Panc1 (cell line): Measurements from ENCODE around the gene BEX3. TPM values are rescaled to one million over a fixed set of nuclear protein-coding genes. Genes with fewer than 3 reads are reported as not detected.

ENCODE experiments used
- ATAC-seq: fragments of 200-7000 bp; cut with Tn5 transposase; 2 replicates; pipeline ENCODE4 v1.9.1; 2020; ENCODE audit warnings: mild to moderate bottlenecking, moderate library complexity
- BruUV-seq: library from RNA; stranded (reverse); fragments of 400-500 nt; replicated peaks from 2 replicates; lab custom pipeline; 2021; lab: Mats Ljungman, UMichigan
- CTCF ChIA-PET: fragments of 300-600 bp; sonication (Branson Sonifier 250); formaldehyde crosslinking; loops from one replicate; lab custom pipeline; 2022; ENCODE audit warnings: antibody characterized with exemption; lab: Charles Lee
- POLR2A ChIA-PET: fragments of 300-600 bp; sonication (Branson Sonifier 250); formaldehyde crosslinking; loops from one replicate; lab custom pipeline; 2022; ENCODE audit warnings: antibody characterized with exemption; lab: Charles Lee
- DNase-seq: peaks from one replicate; pipeline ENCODE4 v3.0.0-alpha.2; 2010; ENCODE audit warnings: low read depth, low spot score
- H3K27ac ChIP-seq: 2 replicates; pipeline ENCODE4 v1.5.1; 2011; ENCODE audit warnings: mild to moderate bottlenecking, low read length, inconsistent platforms
- H3K27me3 ChIP-seq: fragments of 200-500 bp; sonication (Bioruptor generic); 2 replicates; pipeline ENCODE4 v1.6.0; 2014; ENCODE audit warnings: low read length, inconsistent platforms; ENCODE audit not compliant: control insufficient read depth, insufficient read depth
- H3K36me3 ChIP-seq: fragments of 200-500 bp; sonication (Bioruptor generic); 2 replicates; pipeline ENCODE4 v1.5.1; 2014; ENCODE audit warnings: inconsistent platforms, mild to moderate bottlenecking, low read length, moderate library complexity; ENCODE audit not compliant: control insufficient read depth, insufficient read depth
- H3K4me1 ChIP-seq: 2 replicates; pipeline ENCODE4 v1.5.1; 2011; ENCODE audit warnings: inconsistent platforms, mild to moderate bottlenecking, low read length, moderate library complexity; ENCODE audit not compliant: control insufficient read depth, insufficient read depth
- H3K4me3 ChIP-seq, 2 experiments: 2 replicates each; pipeline ENCODE4 v1.5.1; 2011 to 2012; ENCODE audit warnings: low read depth in 2 of 2, low read length in 2 of 2, mild to moderate bottlenecking in 2 of 2, inconsistent platforms in 1 of 2, moderate library complexity in 1 of 2
- H3K9me3 ChIP-seq: fragments of 200-500 bp; sonication (Bioruptor generic); 2 replicates; pipeline ENCODE4 v1.5.1; 2014; ENCODE audit warnings: low read depth, mild to moderate bottlenecking, inconsistent platforms, low read length, moderate library complexity; ENCODE audit not compliant: control insufficient read depth, insufficient read depth
- CTCF ChIP-seq: fragments of 450-650 bp; IDR thresholded peaks from 2 replicates; pipeline ENCODE4 v1.5.1; 2017; ENCODE audit warnings: mild to moderate bottlenecking
- POLR2AphosphoS5 ChIP-seq: IDR thresholded peaks from 2 replicates; pipeline ENCODE4 v1.6.1; 2012; ENCODE audit warnings: mild to moderate bottlenecking, low read depth, low read length, moderate library complexity
- SIN3A ChIP-seq: IDR thresholded peaks from 2 replicates; pipeline ENCODE4 v1.6.1; 2012; ENCODE audit warnings: low read depth, mild to moderate bottlenecking, low read length, moderate library complexity, borderline replicate concordance; ENCODE audit not compliant: insufficient read depth
- TCF7L2 ChIP-seq: IDR thresholded peaks from 2 replicates; pipeline ENCODE4 v1.6.1; 2011; ENCODE audit warnings: mild to moderate bottlenecking, low read depth, low read length, inconsistent platforms
- in situ Hi-C: cut with HindIII; loops from 2 replicates; pipeline ENCODE4 v1.10.0; 2016; ENCODE audit warnings: low sequenced_read_pairs, low pct_unique_long_range_greater_than_20kb
- intact Hi-C: fragments of 100-400 bp; cut with micrococcal nuclease; formaldehyde crosslinking; loops from one replicate; pipeline ENCODE4 v1.10.0; 2022; ENCODE audit not compliant: unreplicated experiment
- total RNA-seq: library from RNA; stranded (reverse); gene quantifications from one replicate; pipeline ENCODE4 v1.2.1, GENCODE V29; 2021; ENCODE audit not compliant: unreplicated experiment
- TF ChIP-seq, protein P1 (sequence below), 2 experiments: IDR thresholded peaks; 2 replicates each; pipeline ENCODE4 v1.6.1; 2011 to 2012; ENCODE audit warnings: low read depth in 2 of 2, control low read depth in 1 of 2, low read length in 1 of 2, mild to moderate bottlenecking in 1 of 2, moderate library complexity in 1 of 2; ENCODE audit not compliant: insufficient read depth in 1 of 2

BEX3 gene
- total RNA-seq, 1 experiment from 2014 or later, result 59.3 TPM

DNA sequence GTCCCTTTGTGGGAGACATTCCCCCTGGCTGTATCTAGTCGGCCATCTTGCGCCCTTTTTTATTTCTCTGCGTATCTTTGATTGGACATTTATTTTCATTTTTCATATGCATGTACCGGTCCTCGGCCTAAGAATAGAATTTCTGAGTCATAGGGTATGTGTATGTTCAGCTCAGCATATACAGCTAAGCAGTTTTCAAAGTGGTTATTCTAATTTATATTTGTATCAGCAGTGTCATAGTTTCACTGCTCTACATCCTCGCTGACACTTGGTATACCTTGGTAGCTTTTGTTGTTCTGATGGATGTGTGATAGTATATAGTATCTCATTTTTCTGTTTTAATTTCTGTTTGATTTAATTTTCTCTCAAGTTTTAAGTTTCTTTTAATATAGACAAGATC is 38.7 kb downstream of the BEX3 start:
- no peak for ATAC-seq
- POLR2A ChIA-PET, result no interaction called here
- CTCF ChIA-PET, result no interaction called here
- no peaks in the 10 kb centered on the region for H3K4me1 ChIP-seq
- DNase-seq, result no peak
- BruUV-seq, result no TSS peak
- H3K27ac ChIP-seq, result no peak overlapping the region
- intact Hi-C loops (no loop called here), in situ Hi-C loops (no loop called here)
- H3K36me3 ChIP-seq, result no peaks in the 10 kb centered on the region
- H3K4me3 ChIP-seq, result no peak overlapping the region
- no peaks in the 10 kb centered on the region for H3K27me3 ChIP-seq
- no peaks in the 10 kb centered on the region for H3K9me3 ChIP-seq
- TF ChIP-seq TCF7L2, result no peak
- no peak for TF ChIP-seq POLR2AphosphoS5
- TF ChIP-seq SIN3A, result no peak
- TF ChIP-seq, protein P1, sequence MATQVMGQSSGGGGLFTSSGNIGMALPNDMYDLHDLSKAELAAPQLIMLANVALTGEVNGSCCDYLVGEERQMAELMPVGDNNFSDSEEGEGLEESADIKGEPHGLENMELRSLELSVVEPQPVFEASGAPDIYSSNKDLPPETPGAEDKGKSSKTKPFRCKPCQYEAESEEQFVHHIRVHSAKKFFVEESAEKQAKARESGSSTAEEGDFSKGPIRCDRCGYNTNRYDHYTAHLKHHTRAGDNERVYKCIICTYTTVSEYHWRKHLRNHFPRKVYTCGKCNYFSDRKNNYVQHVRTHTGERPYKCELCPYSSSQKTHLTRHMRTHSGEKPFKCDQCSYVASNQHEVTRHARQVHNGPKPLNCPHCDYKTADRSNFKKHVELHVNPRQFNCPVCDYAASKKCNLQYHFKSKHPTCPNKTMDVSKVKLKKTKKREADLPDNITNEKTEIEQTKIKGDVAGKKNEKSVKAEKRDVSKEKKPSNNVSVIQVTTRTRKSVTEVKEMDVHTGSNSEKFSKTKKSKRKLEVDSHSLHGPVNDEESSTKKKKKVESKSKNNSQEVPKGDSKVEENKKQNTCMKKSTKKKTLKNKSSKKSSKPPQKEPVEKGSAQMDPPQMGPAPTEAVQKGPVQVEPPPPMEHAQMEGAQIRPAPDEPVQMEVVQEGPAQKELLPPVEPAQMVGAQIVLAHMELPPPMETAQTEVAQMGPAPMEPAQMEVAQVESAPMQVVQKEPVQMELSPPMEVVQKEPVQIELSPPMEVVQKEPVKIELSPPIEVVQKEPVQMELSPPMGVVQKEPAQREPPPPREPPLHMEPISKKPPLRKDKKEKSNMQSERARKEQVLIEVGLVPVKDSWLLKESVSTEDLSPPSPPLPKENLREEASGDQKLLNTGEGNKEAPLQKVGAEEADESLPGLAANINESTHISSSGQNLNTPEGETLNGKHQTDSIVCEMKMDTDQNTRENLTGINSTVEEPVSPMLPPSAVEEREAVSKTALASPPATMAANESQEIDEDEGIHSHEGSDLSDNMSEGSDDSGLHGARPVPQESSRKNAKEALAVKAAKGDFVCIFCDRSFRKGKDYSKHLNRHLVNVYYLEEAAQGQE (IDR thresholded peaks at IDR 0.05; ENCODE audit: insufficient read depth in 1 of 2, low read depth in 2 of 2, low read length in 1 of 2), result no peak
- TF ChIP-seq CTCF, result no peak

GRCh38 chrX:103415528-103415927 is 39.2 kb downstream of the BEX3 start:
- CTCF ChIA-PET, result no interaction called here
- Histone ChIP-seq H3K9me3 (no peaks in the 10 kb centered on the region), H3K27me3 (no peaks in the 10 kb centered on the region), H3K4me3 (no peak overlapping the region), H3K27ac (no peak overlapping the region), H3K4me1 (no peaks in the 10 kb centered on the region), H3K36me3 (no peaks in the 10 kb centered on the region)
- no TSS peak for BruUV-seq
- intact Hi-C loops, result no loop called here
- ATAC-seq, result no peak
- DNase-seq, result no peak
- POLR2A ChIA-PET, result no interaction called here
- no peak for TF ChIP-seq TCF7L2
- TF ChIP-seq, protein P1 (IDR thresholded peaks at IDR 0.05; ENCODE audit: insufficient read depth in 1 of 2, low read depth in 2 of 2, low read length in 1 of 2), result no peak
- no peak for TF ChIP-seq SIN3A
- TF ChIP-seq CTCF, result no peak
- TF ChIP-seq POLR2AphosphoS5, result no peak
- in situ Hi-C loops, result no loop called here
